Activated naive CD8-positive, alpha-beta T cell treated with anti-CD3 and anti-CD28 coated beads, Interleukin-2, amount 10 ng/mL, durations not matched to agents 7 days and 5 days (primary cell): Measurements from ENCODE around the gene PARVB. TPM values are rescaled to one million over a fixed set of nuclear protein-coding genes. Genes with fewer than 3 reads are reported as not detected.
A peak's percentile ranks its signal among the peaks of the same experiment; 100 is the strongest.

Experiments used
- ATAC-seq: fragments of 150-1000 bp; cut with Tn5 transposase; one replicate; pipeline ENCODE4 v1.10.0; 2021; ENCODE audit warnings: low read depth, moderate library complexity
- POLR2A ChIA-PET: fragments of 350-600 bp; sonication (Branson Sonifier 250); formaldehyde crosslinking; loops from one replicate; lab custom pipeline; 2021; ENCODE audit warnings: antibody characterized with exemption; lab: Charles Lee
- DNase-seq: peaks from one replicate; pipeline ENCODE4 v3.0.0; 2021
- H3K27ac Mint-ChIP-seq: one replicate; pipeline ENCODE4 v1.8.0; 2022; ENCODE audit warnings: mild to moderate bottlenecking, mixed read lengths
- H3K27me3 Mint-ChIP-seq: one replicate; pipeline ENCODE4 v1.8.0; 2022; ENCODE audit warnings: mild to moderate bottlenecking, moderate library complexity, mixed read lengths
- H3K36me3 Mint-ChIP-seq: one replicate; pipeline ENCODE4 v1.8.0; 2021; ENCODE audit warnings: mild to moderate bottlenecking, mixed read lengths
- H3K4me1 Mint-ChIP-seq: one replicate; pipeline ENCODE4 v1.8.0; 2021; ENCODE audit warnings: mixed read lengths
- H3K4me3 Mint-ChIP-seq: one replicate; pipeline ENCODE4 v1.8.0; 2022; ENCODE audit warnings: mild to moderate bottlenecking, moderate library complexity, mixed read lengths
- H3K9me3 Mint-ChIP-seq: one replicate; pipeline ENCODE4 v1.8.0; 2021; ENCODE audit warnings: mixed read lengths
- total RNA-seq, 2 experiments: library from RNA; stranded (reverse); gene quantifications; one replicate each; pipeline ENCODE4 v1.2.3, GENCODE V29; 2021

The PARVB gene
- total RNA-seq, 2 experiments from 2014 or later = 39.6 to 40.7 TPM

DNA sequence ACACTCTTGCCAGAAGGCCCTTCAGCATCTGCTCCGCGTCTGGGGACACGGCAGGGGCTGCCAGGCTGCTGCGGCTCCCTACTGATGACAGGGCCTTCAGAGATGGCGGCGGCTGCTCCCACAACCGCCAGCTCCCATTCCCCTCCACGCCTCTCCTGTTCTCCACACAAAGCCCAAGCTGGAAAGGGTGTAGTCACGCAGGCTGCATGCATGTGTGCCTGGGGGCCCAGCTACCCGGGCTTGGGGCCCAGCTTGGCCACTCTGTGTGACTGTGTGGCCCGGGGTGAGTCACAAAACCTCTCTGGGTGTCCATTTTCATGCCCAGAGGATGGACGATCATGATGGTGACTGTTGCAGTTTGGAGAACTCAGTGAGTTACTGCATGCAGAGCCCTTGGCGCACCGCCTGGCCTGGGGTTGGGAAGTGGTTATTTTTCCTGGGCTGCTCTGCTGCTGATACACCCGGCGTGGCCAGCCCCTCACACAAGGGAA lies 31.7 kb upstream of the PARVB start:
- Mint-ChIP-seq H3K27ac (no peak overlapping the region), H3K36me3 (peaks cover 18% of the 10 kb centered on the region), H3K4me3 (no peak overlapping the region), H3K4me1 (peaks cover 16% of the 10 kb centered on the region), H3K27me3 (no peaks in the 10 kb centered on the region), H3K9me3 (no peaks in the 10 kb centered on the region)
- ATAC-seq = no peak
- POLR2A ChIA-PET = interaction anchor here (1.8 to 2.3 kb wide), 2 partner anchors 34 to 94 kb away, joined by 6 to 9 read pairs; no protein-coding TSS in a partner anchor
- DNase-seq = no peak

DNA sequence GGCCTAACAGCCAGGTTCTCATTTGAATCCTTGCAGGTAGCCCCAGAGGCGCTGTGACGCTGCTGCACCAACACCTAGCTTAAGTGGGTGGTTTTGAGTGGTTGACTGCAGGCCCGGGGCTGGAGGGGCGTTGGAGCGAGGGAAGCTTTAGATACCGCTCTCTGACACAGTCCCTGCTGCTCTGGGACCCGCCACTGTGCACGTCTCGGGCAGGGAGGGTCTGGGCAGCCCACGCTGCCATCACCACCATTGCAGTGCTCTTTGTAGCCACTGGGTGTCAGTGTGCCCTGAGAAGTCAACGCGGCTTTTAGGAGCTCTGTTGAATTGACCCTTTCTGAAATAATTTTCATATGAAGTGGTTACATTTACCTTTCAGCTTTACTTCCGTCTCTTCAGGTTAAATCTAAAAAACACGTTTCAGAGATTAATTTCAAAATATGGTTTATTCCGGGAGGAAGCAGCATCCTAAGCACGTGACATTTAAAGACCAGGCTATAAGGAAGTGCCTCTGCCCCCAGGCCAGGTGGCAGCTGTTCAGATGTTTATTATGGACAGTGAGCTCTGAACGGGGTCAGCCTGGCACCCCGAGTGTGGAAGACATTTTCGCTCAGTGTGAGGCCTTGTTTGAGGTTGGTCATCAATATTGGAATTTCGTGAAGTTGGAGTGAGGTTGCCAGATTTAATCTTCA lies 30.9 kb upstream of the PARVB start:
- H3K27ac Mint-ChIP-seq = no peak overlapping the region
- ATAC-seq (peak; percentile 43), DNase-seq (peak; percentile 63)
- H3K9me3 Mint-ChIP-seq = no peaks in the 10 kb centered on the region
- H3K36me3 Mint-ChIP-seq = peaks cover 20% of the 10 kb centered on the region
- H3K27me3 Mint-ChIP-seq = no peaks in the 10 kb centered on the region
- peaks cover 16% of the 10 kb centered on the region for H3K4me1 Mint-ChIP-seq
- POLR2A ChIA-PET = interaction anchor here (0.6 to 2.3 kb wide), 4 partner anchors 34 to 401 kb away, joined by 3 to 9 read pairs (median 8); no protein-coding TSS in a partner anchor
- H3K4me3 Mint-ChIP-seq = no peak overlapping the region

DNA sequence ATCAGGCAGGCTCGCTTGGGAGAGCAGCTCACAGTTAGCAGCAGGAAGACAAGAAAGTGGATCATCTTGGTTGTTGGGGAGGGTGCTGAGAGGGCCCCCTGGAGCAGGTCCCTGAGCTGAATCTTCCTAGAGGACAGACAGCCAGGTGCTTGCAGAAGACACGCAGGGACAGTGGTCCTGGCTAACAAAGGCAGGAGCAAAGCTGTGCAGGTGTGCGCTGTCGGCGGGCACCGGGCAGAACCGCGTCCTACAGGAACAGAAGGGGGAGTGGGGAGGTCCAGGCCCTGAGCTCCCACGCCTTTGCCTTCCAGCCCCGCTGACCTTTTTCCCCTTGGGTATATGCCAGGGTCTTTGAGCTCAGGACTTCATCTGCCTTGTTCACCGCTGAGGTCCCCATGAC lies 30.1 kb upstream of the PARVB start:
- Mint-ChIP-seq H3K4me3 (no peak overlapping the region), H3K4me1 (peaks cover 16% of the 10 kb centered on the region), H3K27me3 (no peaks in the 10 kb centered on the region), H3K9me3 (no peaks in the 10 kb centered on the region), H3K27ac (peak overlapping the region; percentile 35), H3K36me3 (peaks cover 28% of the 10 kb centered on the region)
- no peak for ATAC-seq
- DNase-seq = no peak
- POLR2A ChIA-PET = interaction anchor here (1.8 to 2.3 kb wide), 3 partner anchors 33 to 187 kb away, joined by 6 to 9 read pairs (median 9); no protein-coding TSS in a partner anchor

DNA sequence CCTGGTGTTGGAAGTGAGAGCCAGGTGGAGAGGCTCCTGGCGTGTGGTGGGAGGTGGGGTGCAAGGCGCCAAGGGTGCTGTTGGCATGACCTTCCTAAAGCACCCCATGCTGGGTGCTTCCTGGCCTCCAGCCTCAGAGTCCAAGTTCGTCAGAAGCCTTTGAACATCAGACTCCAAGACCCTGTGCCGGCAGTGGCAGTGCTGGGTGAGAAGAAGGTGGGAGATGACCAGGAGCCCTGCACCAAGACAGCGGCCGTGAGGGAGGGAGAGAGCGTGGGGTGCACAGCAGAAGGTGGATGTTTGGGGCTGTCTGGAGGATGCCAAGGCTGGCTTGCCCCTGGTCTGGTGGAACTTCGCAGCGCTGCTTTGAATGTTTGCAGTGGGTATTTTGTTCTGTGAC lies 29.7 kb upstream of the PARVB start:
- no peak for ATAC-seq
- no peak overlapping the region for H3K27ac Mint-ChIP-seq
- H3K4me3 Mint-ChIP-seq = peak overlapping the region; percentile 22
- peaks cover 30% of the 10 kb centered on the region for H3K36me3 Mint-ChIP-seq
- H3K27me3 Mint-ChIP-seq = no peaks in the 10 kb centered on the region
- DNase-seq = no peak
- no peaks in the 10 kb centered on the region for H3K9me3 Mint-ChIP-seq
- POLR2A ChIA-PET = interaction anchor here (1.8 to 2.3 kb wide), 3 partner anchors 32 to 187 kb away, joined by 6 to 9 read pairs (median 9); no protein-coding TSS in a partner anchor
- H3K4me1 Mint-ChIP-seq = peaks cover 16% of the 10 kb centered on the region

DNA sequence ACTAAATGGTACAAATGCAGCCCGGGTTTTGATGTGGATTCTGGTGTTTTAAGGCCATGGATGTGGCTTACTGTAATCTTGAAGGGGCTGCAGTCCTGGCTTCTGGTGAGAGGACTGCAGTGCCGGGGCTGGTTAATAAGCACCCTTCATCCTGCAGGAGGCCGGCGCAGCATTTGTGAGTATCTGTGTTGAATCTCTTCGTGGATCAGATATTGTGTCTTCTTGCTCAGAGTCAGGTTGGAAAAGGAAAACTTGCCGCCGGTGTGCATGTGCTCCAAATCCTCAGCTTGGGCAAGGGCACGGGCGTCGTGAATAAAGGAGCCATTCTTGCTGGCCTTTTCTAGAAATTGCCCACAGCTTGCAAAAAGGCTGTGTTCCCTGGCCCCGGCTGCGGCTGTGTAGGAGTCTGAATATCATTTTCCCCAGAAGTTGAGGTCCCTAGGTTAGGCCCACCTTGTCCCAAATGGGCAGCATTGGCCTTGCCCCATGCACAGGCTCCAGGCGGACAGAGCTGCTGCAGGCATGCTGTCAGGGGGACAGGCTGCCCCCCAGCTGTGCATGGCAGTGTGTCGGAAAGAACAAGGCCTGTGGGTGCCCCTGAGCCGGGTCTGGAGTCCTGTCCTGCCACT lies 28.9 kb upstream of the PARVB start:
- DNase-seq (no peak), ATAC-seq (no peak)
- POLR2A ChIA-PET = no interaction called here
- Mint-ChIP-seq H3K9me3 (no peaks in the 10 kb centered on the region), H3K27me3 (no peaks in the 10 kb centered on the region), H3K36me3 (peaks cover 30% of the 10 kb centered on the region), H3K4me3 (peak overlapping the region; percentile 83), H3K4me1 (peaks cover 16% of the 10 kb centered on the region), H3K27ac (peak overlapping the region; percentile 70)

DNA sequence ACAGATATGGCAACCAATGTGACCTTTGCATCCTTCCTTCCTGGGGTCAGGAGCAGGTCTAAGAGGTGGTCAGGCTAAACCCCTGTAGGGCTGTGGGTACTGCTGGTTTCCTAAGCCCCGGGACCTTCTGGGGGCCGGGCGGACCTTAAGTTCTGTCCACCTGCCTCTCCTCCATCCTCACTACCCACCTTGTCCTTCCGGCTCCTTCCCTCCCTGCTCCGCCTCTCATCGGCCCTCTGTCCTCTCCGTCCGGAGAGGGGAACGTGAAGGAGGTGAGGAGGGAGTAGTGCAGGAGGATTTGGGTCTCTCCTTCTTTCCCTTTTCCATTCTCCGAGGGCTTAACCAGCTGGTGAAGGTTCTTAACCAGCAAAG lies 28.3 kb upstream of the PARVB start:
- DNase-seq = no peak
- POLR2A ChIA-PET = no interaction called here
- H3K4me3 Mint-ChIP-seq = peak overlapping the region; percentile 83
- H3K27ac Mint-ChIP-seq = peak overlapping the region; percentile 82
- H3K36me3 Mint-ChIP-seq = peaks cover 30% of the 10 kb centered on the region
- no peaks in the 10 kb centered on the region for H3K9me3 Mint-ChIP-seq
- no peaks in the 10 kb centered on the region for H3K27me3 Mint-ChIP-seq
- H3K4me1 Mint-ChIP-seq = peaks cover 16% of the 10 kb centered on the region
- peak; percentile 4 for ATAC-seq

DNA sequence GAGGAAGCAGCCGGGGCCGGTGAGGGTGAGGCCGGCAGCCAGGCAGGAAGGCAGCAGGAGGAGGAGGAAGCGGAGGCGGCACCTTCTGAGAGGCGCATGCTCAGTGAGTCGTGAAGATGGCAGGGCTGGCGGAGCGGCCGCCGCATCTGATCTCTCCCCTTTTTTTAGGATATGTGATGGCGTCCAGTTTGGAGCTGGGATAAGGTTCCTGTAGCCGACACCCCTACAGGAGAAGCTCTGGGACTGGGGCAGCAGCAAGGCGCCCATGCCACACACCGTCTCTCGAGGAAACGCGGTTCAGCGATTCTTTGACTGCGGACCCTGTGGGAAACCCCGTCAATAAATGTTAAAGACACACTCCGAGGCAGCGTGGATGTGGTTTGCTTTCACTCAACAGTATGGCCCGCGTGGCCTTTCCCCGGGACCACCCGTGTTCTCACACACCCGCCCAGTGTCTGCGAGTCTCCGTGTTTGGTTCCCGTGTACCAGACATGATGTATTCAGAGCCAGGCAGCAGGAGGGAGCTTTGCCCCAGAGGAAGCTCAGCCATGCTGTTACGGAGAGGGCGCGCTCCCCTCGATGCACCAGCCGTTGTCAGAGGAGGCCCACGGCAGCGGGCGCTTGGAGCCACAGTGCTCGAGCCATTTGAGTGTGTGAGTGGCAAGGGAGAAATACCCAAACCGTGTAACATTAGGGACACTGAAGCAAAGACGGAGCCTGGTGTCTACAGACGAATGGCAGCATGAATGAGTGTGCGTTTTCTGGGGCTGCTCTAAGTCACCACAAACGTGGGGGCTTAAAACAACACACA lies 27.7 kb upstream of the PARVB start:
- POLR2A ChIA-PET = interaction anchor here (1.0 kb wide), 1 partner anchor 31 kb away, joined by 5 read pairs; no protein-coding TSS in a partner anchor
- peaks cover 16% of the 10 kb centered on the region for H3K4me1 Mint-ChIP-seq
- H3K27ac Mint-ChIP-seq = peak overlapping the region; percentile 82
- no peaks in the 10 kb centered on the region for H3K9me3 Mint-ChIP-seq
- peaks cover 30% of the 10 kb centered on the region for H3K36me3 Mint-ChIP-seq
- DNase-seq (peak; percentile 69), ATAC-seq (peak; percentile 85)
- no peaks in the 10 kb centered on the region for H3K27me3 Mint-ChIP-seq
- H3K4me3 Mint-ChIP-seq = peak overlapping the region; percentile 83

DNA sequence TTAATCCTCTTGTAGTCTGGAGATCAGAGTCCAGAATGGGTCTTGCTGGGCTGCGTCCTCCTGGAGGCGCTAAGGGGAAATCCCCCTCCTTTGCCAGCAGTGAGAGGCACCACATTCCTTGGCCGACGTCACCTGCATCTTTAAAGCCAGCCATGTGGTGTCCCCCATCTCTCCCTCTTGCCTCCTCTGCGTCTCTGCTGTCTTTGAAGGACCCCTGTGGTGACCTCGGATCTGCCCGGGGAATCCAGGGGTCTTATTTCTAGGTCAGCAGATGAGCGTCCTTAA lies 27.2 kb upstream of the PARVB start:
- H3K9me3 Mint-ChIP-seq = no peaks in the 10 kb centered on the region
- ATAC-seq (no peak), DNase-seq (no peak)
- peaks cover 16% of the 10 kb centered on the region for H3K4me1 Mint-ChIP-seq
- no peak overlapping the region for H3K27ac Mint-ChIP-seq
- H3K27me3 Mint-ChIP-seq = no peaks in the 10 kb centered on the region
- H3K36me3 Mint-ChIP-seq = peaks cover 26% of the 10 kb centered on the region
- peak overlapping the region; percentile 10 for H3K4me3 Mint-ChIP-seq
- POLR2A ChIA-PET = interaction anchor here (1.0 kb wide), 1 partner anchor 30 kb away, joined by 5 read pairs; no protein-coding TSS in a partner anchor

DNA sequence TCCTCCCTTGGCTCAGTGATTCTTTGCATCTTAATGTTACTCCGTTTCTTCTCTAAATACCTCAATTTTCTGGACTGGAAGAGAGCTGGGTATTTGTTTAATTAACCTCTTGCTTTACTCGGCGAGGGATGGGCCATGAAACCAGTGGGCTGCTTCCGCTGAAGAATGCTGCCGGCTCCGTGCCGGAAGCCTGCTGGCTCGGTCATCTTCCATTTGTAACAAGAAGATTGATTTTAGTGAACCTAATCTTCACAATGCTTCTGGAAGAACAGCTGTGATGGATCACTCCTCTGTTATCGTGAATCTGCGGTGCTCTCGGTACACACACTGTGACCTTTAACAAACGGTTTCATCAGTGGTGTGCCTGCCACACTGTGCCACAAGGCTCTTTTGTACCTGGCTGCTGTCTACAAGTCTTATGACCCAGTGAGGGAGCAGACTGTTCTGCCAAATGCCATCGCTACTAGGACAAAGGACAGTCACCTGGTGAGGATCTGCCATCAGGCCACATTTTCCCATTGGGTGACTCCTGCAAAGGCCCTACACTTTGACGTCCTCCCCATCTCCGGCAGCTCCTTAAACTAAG lies 25.3 kb upstream of the PARVB start:
- no peak for ATAC-seq
- H3K27ac Mint-ChIP-seq = no peak overlapping the region
- no peak overlapping the region for H3K4me3 Mint-ChIP-seq
- DNase-seq = no peak
- POLR2A ChIA-PET = no interaction called here
- peaks cover 17% of the 10 kb centered on the region for H3K36me3 Mint-ChIP-seq
- H3K27me3 Mint-ChIP-seq = no peaks in the 10 kb centered on the region
- H3K9me3 Mint-ChIP-seq = no peaks in the 10 kb centered on the region
- peaks cover 12% of the 10 kb centered on the region for H3K4me1 Mint-ChIP-seq

DNA sequence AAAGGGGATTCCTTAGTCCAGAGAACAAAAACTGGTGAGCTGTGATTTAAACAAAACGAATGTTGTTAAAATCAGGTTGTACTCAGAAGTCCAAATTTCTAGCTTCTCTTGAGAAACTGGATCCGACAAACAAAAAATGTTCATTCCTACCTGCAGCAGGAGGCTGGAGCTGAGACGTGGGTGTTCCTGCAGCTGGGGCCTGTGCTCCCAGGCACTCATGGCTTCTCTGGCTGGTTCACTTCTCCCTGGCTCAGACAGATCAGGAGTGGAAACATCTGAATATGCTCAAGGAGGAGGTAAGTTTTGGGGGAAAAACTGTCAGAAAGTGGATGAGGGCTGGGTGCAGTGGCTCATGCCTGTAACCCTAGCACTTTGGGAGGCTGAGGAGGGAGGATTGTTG lies 24.7 kb upstream of the PARVB start:
- H3K27ac Mint-ChIP-seq = no peak overlapping the region
- H3K36me3 Mint-ChIP-seq = peaks cover 16% of the 10 kb centered on the region
- no peaks in the 10 kb centered on the region for H3K9me3 Mint-ChIP-seq
- no peaks in the 10 kb centered on the region for H3K27me3 Mint-ChIP-seq
- no peak for DNase-seq
- POLR2A ChIA-PET = no interaction called here
- peaks cover 12% of the 10 kb centered on the region for H3K4me1 Mint-ChIP-seq
- ATAC-seq = no peak
- no peak overlapping the region for H3K4me3 Mint-ChIP-seq

DNA sequence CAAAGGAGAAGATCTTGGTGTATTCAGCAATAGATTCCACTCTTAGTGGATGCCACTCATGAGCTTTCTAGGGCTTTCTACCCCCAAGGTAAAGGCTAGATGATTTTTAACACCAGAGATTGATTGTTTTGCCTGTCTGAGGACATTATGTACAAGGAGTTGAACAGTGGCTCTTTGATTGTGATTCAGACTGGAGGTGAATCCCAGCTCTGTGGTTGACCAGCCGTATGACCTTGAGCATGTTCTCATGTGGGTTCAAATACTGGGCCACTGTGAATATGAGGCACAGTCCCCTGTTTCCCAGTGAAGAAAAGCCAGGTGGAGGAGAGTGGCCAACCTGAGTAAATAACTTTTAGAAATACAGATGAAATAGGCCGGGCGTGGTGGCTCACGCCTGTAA lies 24.0 kb upstream of the PARVB start:
- no peak overlapping the region for H3K27ac Mint-ChIP-seq
- peaks cover 10% of the 10 kb centered on the region for H3K4me1 Mint-ChIP-seq
- H3K4me3 Mint-ChIP-seq = no peak overlapping the region
- H3K27me3 Mint-ChIP-seq = no peaks in the 10 kb centered on the region
- no peak for ATAC-seq
- H3K36me3 Mint-ChIP-seq = peaks cover 14% of the 10 kb centered on the region
- H3K9me3 Mint-ChIP-seq = no peaks in the 10 kb centered on the region
- DNase-seq = no peak
- POLR2A ChIA-PET = no interaction called here

DNA sequence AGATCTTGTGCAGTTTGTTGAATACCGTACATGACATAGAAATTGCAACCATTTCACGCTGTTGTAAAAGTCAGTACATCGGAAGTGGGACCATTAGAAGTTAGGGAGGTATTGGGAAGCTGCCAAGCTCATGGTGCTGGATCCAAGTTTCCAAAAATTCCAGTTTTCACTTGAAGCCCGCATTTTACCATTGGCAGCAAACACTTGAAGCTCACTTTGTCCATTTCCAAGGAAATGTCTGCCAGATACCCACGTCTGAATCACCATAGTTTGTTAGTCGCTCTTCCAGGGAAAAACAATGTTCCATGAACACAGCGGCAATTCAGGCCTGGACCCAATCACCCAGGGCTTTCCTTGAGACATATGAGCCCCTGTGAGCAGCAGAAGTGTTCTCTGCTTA lies 22.6 kb upstream of the PARVB start:
- H3K9me3 Mint-ChIP-seq = no peaks in the 10 kb centered on the region
- no peaks in the 10 kb centered on the region for H3K27me3 Mint-ChIP-seq
- POLR2A ChIA-PET = no interaction called here
- peaks cover 1% of the 10 kb centered on the region for H3K4me1 Mint-ChIP-seq
- no peak for ATAC-seq
- H3K4me3 Mint-ChIP-seq = no peak overlapping the region
- peaks cover 13% of the 10 kb centered on the region for H3K36me3 Mint-ChIP-seq
- no peak overlapping the region for H3K27ac Mint-ChIP-seq
- DNase-seq = no peak

DNA sequence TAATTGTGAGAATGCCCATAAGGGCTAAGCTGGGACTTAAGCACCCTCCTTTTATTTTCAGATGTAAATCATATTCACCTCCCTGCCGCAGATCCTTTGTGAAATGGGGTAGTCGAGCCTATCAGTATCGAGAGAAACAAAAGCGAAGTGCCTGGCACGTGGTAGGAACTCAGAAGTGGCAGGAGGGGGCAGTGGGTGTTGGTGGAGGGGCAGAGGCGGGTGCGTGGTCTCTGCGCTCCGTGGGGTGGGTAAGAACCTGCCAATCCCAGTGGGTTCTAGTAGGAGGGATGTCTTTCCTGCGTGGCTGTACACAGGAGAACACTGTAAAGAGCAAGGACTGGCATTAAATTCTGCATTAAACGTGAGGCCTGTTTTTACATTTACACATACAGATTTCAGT lies 21.8 kb upstream of the PARVB start:
- Mint-ChIP-seq H3K27me3 (no peaks in the 10 kb centered on the region), H3K4me1 (no peaks in the 10 kb centered on the region), H3K36me3 (peaks cover 13% of the 10 kb centered on the region), H3K4me3 (no peak overlapping the region), H3K27ac (no peak overlapping the region), H3K9me3 (no peaks in the 10 kb centered on the region)
- ATAC-seq (no peak), DNase-seq (no peak)
- POLR2A ChIA-PET = no interaction called here
